HepG2 (cell line): ENCODE results near the gene ZNF382. TPM values are rescaled to one million over a fixed set of nuclear protein-coding genes. Genes with fewer than 3 reads are reported as not detected.

Source experiments
- DBP ChIP-seq: sonication (generic); formaldehyde crosslinking; IDR thresholded peaks from 2 replicates; pipeline ENCODE4 v1.4.0; 2020; ENCODE audit warnings: missing genetic modification reagents; ENCODE audit errors: not compliant biosample characterization
- EEA1 ChIP-seq: sonication (generic); formaldehyde crosslinking; IDR thresholded peaks from 2 replicates; pipeline ENCODE4 v1.5.1; 2020; ENCODE audit warnings: mild to moderate bottlenecking, missing genetic modification reagents, borderline replicate concordance
- GATA4 ChIP-seq: sonication (generic); IDR thresholded peaks from 2 replicates; pipeline ENCODE4 v1.6.1; 2016; ENCODE audit warnings: antibody characterized with exemption, low read depth, borderline replicate concordance
- HDAC1 ChIP-seq: sonication (generic); formaldehyde crosslinking; IDR thresholded peaks from 2 replicates; pipeline ENCODE4 v1.5.1; 2020; ENCODE audit warnings: mild to moderate bottlenecking, missing genetic modification reagents
- KDM6A ChIP-seq: IDR thresholded peaks from 2 replicates; pipeline ENCODE4 v1.6.1; 2016; ENCODE audit warnings: low read depth
- MLLT10 ChIP-seq: sonication (generic); formaldehyde crosslinking; IDR thresholded peaks from 2 replicates; pipeline ENCODE4 v1.4.0; 2020; ENCODE audit warnings: missing genetic modification reagents
- NFKBIZ ChIP-seq: IDR thresholded peaks from 2 replicates; pipeline ENCODE4 v1.6.1; 2018; ENCODE audit warnings: missing genetic modification reagents, missing compliant biosample characterization
- NPAS2 ChIP-seq: sonication (generic); formaldehyde crosslinking; IDR thresholded peaks from 2 replicates; pipeline ENCODE4 v1.8.0; 2022; ENCODE audit warnings: mild to moderate bottlenecking, missing genetic modification reagents, borderline replicate concordance
- PAF1 ChIP-seq: IDR thresholded peaks from 2 replicates; pipeline ENCODE4 v1.6.1; 2016; ENCODE audit warnings: missing genetic modification reagents, missing compliant biosample characterization
- POLR2AphosphoS5 ChIP-seq: IDR thresholded peaks from 2 replicates; pipeline ENCODE4 v1.6.1; 2012; ENCODE audit warnings: low read depth, low read length
- SIN3A ChIP-seq: IDR thresholded peaks from 2 replicates; pipeline ENCODE4 v1.6.1; 2011; ENCODE audit warnings: low read depth, mild to moderate bottlenecking, control low read depth, low read length, borderline replicate concordance
- ZGPAT ChIP-seq: IDR thresholded peaks from 2 replicates; pipeline ENCODE4 v1.6.1; 2016; ENCODE audit warnings: mild to moderate bottlenecking
- ZIK1 ChIP-seq: sonication (generic); formaldehyde crosslinking; IDR thresholded peaks from 2 replicates; pipeline ENCODE4 v1.5.0; 2020; ENCODE audit warnings: mild to moderate bottlenecking, low read depth, missing genetic modification reagents, borderline replicate concordance
- ZMAT5 ChIP-seq: sonication (generic); formaldehyde crosslinking; IDR thresholded peaks from 2 replicates; pipeline ENCODE4 v1.5.0; 2020; ENCODE audit warnings: mild to moderate bottlenecking, low read depth, missing genetic modification reagents, borderline replicate concordance
- ZNF121 ChIP-seq: sonication (generic); formaldehyde crosslinking; IDR thresholded peaks from 2 replicates; pipeline ENCODE4 v1.5.0; 2020; ENCODE audit warnings: mild to moderate bottlenecking, missing genetic modification reagents
- ZNF512 ChIP-seq: sonication (generic); formaldehyde crosslinking; IDR thresholded peaks from 2 replicates; pipeline ENCODE4 v1.4.0; 2020; ENCODE audit warnings: mild to moderate bottlenecking, missing genetic modification reagents
- ZNF570 ChIP-seq: sonication (generic); formaldehyde crosslinking; IDR thresholded peaks from 2 replicates; pipeline ENCODE4 v1.4.0; 2020; ENCODE audit warnings: mild to moderate bottlenecking, missing genetic modification reagents, borderline replicate concordance
- ZNF589 ChIP-seq: sonication (generic); formaldehyde crosslinking; conservative IDR thresholded peaks from 2 replicates; pipeline ENCODE4 v1.8.0; 2022; ENCODE audit warnings: mild to moderate bottlenecking, moderate library complexity, missing genetic modification reagents
- ZNF660 ChIP-seq: sonication (generic); formaldehyde crosslinking; IDR thresholded peaks from 2 replicates; pipeline ENCODE4 v1.5.1; 2020; ENCODE audit warnings: mild to moderate bottlenecking, low read depth, missing genetic modification reagents, borderline replicate concordance
- ZNF746 ChIP-seq: sonication (generic); formaldehyde crosslinking; IDR thresholded peaks from 2 replicates; pipeline ENCODE4 v1.8.0; 2022; ENCODE audit warnings: mild to moderate bottlenecking, missing genetic modification reagents
- ZSCAN30 ChIP-seq: sonication (generic); formaldehyde crosslinking; IDR thresholded peaks from 2 replicates; pipeline ENCODE4 v1.5.0; 2020; ENCODE audit warnings: mild to moderate bottlenecking, missing genetic modification reagents
- ZSCAN31 ChIP-seq: sonication (generic); formaldehyde crosslinking; IDR thresholded peaks from 2 replicates; pipeline ENCODE4 v1.5.0; 2020; ENCODE audit warnings: low read depth, mild to moderate bottlenecking, missing genetic modification reagents
- polyA plus RNA-seq, 8 experiments: library from polyadenylated mRNA; depleted of rRNA in 3 of 8; stranded (reverse) in 7 of 8; unstranded in 1 of 8; fragments of >200 nt; fragmentation: Illumina TruSeq in 4 of 8; extraction: Trizol in 4 of 8; gene quantifications; 2 replicates each; pipeline versions ENCODE4 v1.2.1 to v1.2.3, GENCODE V29; 2011 to 2016; ENCODE audit warnings: low read depth in 4 of 8, missing spikeins in 1 of 8, mixed read lengths in 1 of 8; ENCODE audit not compliant: insufficient read depth in 1 of 8
- total RNA-seq, 5 experiments: library from RNA; depleted of rRNA; stranded (reverse); fragments of >200 nt; fragmentation: Illumina TruSeq; extraction: Trizol; gene quantifications; 2 replicates each; pipeline ENCODE4 v1.2.3, GENCODE V29; 2016; ENCODE audit warnings: low read depth in 1 of 5
- TF ChIP-seq, protein P1 (sequence below): sonication (generic); formaldehyde crosslinking; IDR thresholded peaks from 2 replicates; pipeline ENCODE4 v1.4.0; 2020; ENCODE audit warnings: missing genetic modification reagents

Gene ZNF382
- total and polyA plus RNA-seq, 2 of the 13 experiments (the other 11 are each of a cell fraction or from before 2014, with no cell fraction given): 2.3 to 6.8 TPM

DNA sequence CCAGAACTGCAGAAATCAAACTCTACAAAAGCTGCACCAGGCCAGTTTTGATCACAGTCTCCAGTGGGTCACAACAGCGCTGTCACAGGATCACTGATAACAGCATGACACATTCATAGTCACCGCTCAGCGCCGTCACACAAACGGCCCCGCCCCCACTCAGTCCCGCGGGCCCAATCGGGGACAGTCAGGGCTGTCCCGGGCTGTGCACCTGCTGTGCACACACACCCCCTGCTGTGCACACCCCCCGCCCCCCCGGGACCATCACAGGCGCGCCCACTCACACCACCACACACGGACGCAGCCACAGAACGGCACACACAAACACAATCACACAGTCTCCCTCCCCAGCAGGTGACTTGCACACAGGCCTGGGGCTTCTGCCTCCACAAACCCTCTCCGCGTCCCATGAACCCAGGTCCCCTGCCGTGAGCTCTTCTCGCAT lies 435 bp upstream of the ZNF382 start (continued):
- TF ChIP-seq SIN3A (peak; percentile 97), KDM6A (CRISPR knock-in tag) (no peak), NPAS2 (no peak), MLLT10 (no peak), PAF1 (CRISPR knock-in tag) (no peak), ZSCAN30 (CRISPR knock-in tag) (no peak), ZNF121 (CRISPR knock-in tag) (no peak), ZMAT5 (CRISPR knock-in tag) (no peak), POLR2AphosphoS5 (no peak), ZNF570 (CRISPR knock-in tag) (no peak), ZNF746 (CRISPR knock-in tag) (no peak), ZNF512 (CRISPR knock-in tag) (no peak), DBP (no peak), GATA4 (no peak), HDAC1 (CRISPR knock-in tag) (peak; percentile 90), ZSCAN31 (CRISPR knock-in tag) (0 out of 2 replicates have a peak, but pooled peaks have one; percentile 33), EEA1 (CRISPR knock-in tag) (no peak), NFKBIZ (CRISPR knock-in tag) (no peak), ZGPAT (CRISPR knock-in tag) (no peak), ZIK1 (CRISPR knock-in tag) (no peak), ZNF660 (CRISPR knock-in tag) (no peak), ZNF589 (CRISPR knock-in tag) (no peak)
- TF ChIP-seq, protein P1, sequence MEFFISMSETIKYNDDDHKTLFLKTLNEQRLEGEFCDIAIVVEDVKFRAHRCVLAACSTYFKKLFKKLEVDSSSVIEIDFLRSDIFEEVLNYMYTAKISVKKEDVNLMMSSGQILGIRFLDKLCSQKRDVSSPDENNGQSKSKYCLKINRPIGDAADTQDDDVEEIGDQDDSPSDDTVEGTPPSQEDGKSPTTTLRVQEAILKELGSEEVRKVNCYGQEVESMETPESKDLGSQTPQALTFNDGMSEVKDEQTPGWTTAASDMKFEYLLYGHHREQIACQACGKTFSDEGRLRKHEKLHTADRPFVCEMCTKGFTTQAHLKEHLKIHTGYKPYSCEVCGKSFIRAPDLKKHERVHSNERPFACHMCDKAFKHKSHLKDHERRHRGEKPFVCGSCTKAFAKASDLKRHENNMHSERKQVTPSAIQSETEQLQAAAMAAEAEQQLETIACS (CRISPR knock-in tag): no peak
